Keratinocyte (primary cell): ENCODE data around the gene NCOA3.

Experiments
- EZH2 ChIP-seq: IDR thresholded peaks from one replicate; pipeline ENCODE4 v1.6.1; 2012; ENCODE audit warnings: inconsistent platforms, mild to moderate bottlenecking, low read length, moderate library complexity
- TF ChIP-seq, protein P1 (sequence below), 3 experiments: IDR thresholded peaks in 1 of 3; conservative IDR thresholded peaks in 1 of 3; optimal IDR thresholded peaks in 1 of 3; 2 replicates in 2 of 3; 3 replicates in 1 of 3; pipeline versions ENCODE3 to v1.5.1; 2011; ENCODE audit warnings: low read length in 3 of 3, mild to moderate bottlenecking in 3 of 3, moderate library complexity in 2 of 3, control low read depth in 1 of 3, inconsistent platforms in 1 of 3; ENCODE audit not compliant: insufficient read depth in 2 of 3; ENCODE audit errors: extremely low read depth in 1 of 3

DNA sequence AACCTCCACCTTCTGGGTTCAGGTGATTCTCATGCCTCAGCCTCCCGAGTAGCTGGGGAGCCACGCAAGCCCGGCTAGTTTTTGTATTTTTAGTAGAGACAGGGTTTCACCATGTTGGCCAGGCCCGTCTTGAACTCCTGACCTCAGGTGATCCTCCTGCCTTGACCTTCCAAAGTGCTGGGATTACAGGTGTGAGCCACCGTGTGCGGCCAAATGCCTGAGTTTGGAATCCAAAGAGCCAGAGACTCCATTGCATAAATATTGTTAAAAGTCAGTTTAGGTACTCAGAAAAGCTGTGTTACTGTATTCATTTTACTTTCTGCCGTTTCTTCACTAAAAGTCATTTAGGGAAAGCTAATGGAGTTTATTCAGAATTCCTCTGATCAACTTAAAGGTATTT is 146.3 kb downstream of the NCOA3 start:
- TF ChIP-seq, protein P1, sequence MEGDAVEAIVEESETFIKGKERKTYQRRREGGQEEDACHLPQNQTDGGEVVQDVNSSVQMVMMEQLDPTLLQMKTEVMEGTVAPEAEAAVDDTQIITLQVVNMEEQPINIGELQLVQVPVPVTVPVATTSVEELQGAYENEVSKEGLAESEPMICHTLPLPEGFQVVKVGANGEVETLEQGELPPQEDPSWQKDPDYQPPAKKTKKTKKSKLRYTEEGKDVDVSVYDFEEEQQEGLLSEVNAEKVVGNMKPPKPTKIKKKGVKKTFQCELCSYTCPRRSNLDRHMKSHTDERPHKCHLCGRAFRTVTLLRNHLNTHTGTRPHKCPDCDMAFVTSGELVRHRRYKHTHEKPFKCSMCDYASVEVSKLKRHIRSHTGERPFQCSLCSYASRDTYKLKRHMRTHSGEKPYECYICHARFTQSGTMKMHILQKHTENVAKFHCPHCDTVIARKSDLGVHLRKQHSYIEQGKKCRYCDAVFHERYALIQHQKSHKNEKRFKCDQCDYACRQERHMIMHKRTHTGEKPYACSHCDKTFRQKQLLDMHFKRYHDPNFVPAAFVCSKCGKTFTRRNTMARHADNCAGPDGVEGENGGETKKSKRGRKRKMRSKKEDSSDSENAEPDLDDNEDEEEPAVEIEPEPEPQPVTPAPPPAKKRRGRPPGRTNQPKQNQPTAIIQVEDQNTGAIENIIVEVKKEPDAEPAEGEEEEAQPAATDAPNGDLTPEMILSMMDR (optimal IDR thresholded peaks at IDR 0.05 in 1 of 3, IDR thresholded peaks at IDR 0.05 in 1 of 3, conservative IDR thresholded peaks at IDR 0.05 in 1 of 3; ENCODE audit: extremely low read depth in 1 of 3, insufficient read depth in 2 of 3, low read length in 3 of 3) = no peak
- no peak for TF ChIP-seq EZH2
